Retinal pigment epithelial cell (primary cell): ENCODE data around the gene CNST.

Experiments
- DNase-seq: peaks from one replicate; pipeline ENCODE4 v3.0.0-alpha.2; 2010; ENCODE audit warnings: low read depth
- H3K4me3 ChIP-seq: 2 replicates; pipeline ENCODE4 v1.5.1; 2011; ENCODE audit warnings: mild to moderate bottlenecking, low read length, control low read depth, moderate library complexity
- TF ChIP-seq, protein P1 (sequence below): conservative IDR thresholded peaks from 2 replicates; pipeline ENCODE4 v1.5.1; 2011; ENCODE audit warnings: low read depth, low read length, control low read depth, inconsistent platforms

The CNST gene

DNA sequence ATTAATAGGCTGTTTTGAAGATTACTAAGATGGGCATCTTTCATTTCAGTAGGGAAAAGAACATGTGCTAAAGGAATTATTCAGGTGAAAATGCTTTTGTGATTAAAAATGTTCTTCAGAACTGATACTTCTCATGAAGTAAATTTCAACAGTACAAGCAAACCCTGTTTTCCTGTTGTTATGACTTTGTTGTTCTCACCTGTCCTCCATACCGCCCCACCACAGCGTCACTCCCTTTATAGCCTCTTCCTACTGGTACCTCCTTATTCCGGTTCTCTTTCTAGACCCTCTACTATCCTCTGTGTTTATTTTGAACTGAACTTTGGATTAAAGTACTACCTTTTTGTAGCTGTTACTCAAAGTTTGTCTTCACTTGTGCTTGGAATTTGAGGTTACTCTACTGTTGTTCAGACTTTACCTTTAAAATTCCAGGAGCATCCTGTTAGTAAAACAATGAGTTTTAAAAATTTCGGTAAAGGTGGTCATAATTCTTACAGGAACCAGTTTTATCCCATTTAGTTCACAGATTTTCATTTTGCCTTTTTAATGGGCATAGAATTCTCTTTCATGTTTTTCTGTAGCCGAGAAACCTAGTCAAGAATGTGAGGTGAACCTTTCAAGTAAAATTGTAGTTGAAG lies 10.9 kb downstream of the CNST start:
- H3K4me3 ChIP-seq, result no peak overlapping the region
- no peak for DNase-seq
- TF ChIP-seq, protein P1, sequence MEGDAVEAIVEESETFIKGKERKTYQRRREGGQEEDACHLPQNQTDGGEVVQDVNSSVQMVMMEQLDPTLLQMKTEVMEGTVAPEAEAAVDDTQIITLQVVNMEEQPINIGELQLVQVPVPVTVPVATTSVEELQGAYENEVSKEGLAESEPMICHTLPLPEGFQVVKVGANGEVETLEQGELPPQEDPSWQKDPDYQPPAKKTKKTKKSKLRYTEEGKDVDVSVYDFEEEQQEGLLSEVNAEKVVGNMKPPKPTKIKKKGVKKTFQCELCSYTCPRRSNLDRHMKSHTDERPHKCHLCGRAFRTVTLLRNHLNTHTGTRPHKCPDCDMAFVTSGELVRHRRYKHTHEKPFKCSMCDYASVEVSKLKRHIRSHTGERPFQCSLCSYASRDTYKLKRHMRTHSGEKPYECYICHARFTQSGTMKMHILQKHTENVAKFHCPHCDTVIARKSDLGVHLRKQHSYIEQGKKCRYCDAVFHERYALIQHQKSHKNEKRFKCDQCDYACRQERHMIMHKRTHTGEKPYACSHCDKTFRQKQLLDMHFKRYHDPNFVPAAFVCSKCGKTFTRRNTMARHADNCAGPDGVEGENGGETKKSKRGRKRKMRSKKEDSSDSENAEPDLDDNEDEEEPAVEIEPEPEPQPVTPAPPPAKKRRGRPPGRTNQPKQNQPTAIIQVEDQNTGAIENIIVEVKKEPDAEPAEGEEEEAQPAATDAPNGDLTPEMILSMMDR, result no peak

DNA sequence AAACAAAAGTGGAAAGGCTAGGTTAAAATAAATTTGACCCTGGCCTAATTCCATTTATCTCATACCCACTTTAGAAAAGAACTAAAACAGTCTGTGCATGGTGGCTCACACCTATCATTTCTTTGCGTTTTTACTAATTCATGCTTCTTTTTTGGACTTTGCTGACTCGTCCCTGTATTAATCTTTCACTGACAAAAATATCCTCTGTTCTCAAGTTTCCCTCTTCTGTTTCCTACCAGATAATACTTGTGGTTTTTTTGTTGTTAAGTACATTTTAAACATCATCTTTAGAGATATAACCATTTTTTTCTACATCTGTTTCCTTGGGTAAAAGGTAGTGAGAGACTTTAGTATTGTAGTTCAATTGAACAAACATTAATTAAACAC lies 11.5 kb downstream of the CNST start:
- H3K4me3 ChIP-seq, result no peak overlapping the region
- DNase-seq, result no peak
- TF ChIP-seq, protein P1, result no peak

DNA sequence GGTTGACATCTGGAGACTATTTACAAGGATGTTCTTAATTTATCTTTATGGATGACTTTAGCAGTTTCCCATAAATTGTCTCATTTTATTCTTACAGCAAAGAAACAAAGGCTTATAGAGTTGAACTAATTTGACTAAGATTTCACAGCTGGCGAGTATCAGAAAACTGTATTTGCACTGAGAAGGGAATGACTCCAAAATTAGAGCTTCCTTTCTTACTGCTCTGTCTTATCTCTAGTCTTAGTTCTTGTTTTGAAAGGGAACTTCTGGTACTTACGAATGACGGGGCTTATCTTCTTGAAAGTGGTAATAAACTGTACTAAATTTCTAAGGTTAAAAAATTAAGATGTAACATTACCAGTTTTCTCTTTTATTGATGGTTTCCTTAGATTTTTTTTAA lies 13.6 kb downstream of the CNST start:
- TF ChIP-seq, protein P1, result no peak
- H3K4me3 ChIP-seq, result no peak overlapping the region
- DNase-seq, result no peak

DNA sequence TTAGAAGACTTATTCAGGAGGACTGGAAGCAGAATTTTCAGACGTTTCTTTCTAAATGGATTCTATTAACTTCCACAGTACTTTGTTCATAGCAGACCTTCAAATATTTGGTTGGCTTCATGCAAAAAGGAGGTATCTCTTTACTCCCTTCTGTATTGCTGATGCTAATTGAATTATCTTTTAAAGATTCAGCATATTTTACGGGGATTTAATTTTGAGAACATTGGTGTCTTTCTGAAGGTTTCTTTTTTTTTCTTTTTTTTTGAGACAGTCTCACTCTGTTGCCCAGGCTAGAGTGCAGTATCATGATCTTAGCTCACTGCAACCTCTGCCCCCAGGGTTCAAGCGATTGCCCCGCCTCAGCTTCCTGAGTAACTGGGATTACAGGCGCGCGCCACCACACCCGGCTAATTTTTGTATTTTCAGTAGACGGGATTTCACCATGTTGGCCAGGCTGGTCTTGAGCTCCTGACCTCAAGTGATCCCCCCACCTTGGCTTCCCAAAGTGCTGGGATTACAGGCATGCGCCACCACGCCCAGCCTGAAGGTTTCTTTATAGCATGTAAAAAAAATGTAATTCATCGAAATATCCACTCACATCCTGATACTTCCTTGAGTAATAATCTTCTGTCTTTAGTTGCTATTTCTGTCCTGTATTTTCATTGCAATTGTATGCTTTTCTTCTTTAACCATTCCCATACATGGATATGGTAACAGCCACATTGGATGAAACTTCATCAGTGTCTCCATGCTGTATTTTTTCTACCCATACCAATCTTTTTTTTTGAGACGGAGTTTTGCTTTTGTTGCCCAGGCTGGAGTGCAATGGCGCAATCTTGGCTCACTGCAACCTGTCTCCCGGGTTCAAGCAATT lies 14.5 kb downstream of the CNST start:
- TF ChIP-seq, protein P1, result no peak
- H3K4me3 ChIP-seq, result no peak overlapping the region
- no peak for DNase-seq

DNA sequence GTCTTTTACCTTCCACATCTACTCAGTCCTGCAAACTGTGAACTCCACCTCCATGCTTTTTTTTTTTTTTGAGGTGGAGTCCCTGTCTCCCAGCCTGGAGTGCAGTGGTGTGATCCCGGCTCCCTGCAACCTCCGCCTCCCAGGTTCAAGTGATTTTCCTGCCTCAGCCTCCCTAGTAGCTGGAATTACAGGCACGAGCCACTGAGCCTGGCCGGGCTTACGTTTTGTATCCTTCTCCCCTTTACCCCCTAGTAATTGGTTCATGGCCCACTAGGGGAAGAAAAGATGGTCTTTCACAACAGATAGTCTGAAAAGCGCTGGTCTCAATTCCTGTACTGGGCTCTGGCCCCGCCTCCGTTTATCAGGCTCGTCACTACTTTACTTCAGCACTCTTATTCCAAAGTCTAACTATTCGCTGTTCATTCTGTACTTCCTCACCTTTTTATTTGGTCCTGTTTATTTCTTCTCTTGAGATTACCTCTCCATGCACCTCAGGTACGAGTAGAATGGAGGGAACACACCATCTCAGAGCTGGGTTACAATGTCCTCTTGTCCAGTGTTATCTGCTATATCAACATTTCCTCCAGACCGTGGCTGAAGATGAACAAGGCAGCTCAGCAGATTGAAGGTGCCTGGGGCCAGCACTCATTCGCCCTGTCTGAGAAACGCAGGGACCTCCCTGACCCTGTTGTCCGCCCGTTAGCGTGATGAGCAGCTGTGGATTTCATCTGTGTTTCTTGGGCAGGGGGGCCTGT lies 16.2 kb downstream of the CNST start:
- TF ChIP-seq, protein P1, result no peak
- H3K4me3 ChIP-seq, result no peak overlapping the region
- no peak for DNase-seq

DNA sequence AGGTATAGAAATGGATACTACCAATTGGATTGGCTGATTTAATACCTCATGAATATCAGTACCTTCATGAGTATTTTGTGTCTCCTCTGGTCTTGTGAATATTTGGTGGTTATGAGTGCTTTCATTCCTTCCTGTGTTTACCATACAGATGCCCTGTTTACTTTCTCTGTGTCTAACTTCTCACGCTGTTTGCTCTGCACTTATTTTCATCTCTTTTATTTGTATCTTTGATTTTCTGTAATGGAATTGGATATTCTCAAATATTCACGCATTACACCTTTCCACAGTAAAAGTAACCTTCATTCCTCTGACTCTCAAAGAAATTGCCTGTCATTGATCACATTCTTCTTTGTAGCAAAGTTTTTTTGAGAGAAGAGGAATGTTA lies 16.8 kb downstream of the CNST start:
- DNase-seq, result no peak
- H3K4me3 ChIP-seq, result no peak overlapping the region
- TF ChIP-seq, protein P1, result no peak
